ENCODE results near the gene GALNS. TPM values are rescaled to one million over a fixed set of nuclear protein-coding genes. Genes with fewer than 3 reads are reported as not detected.

GALNS gene
- total RNA-seq, 1 donor from 2014 or later = 62.2 TPM

- TF ChIP-seq, protein P1, sequence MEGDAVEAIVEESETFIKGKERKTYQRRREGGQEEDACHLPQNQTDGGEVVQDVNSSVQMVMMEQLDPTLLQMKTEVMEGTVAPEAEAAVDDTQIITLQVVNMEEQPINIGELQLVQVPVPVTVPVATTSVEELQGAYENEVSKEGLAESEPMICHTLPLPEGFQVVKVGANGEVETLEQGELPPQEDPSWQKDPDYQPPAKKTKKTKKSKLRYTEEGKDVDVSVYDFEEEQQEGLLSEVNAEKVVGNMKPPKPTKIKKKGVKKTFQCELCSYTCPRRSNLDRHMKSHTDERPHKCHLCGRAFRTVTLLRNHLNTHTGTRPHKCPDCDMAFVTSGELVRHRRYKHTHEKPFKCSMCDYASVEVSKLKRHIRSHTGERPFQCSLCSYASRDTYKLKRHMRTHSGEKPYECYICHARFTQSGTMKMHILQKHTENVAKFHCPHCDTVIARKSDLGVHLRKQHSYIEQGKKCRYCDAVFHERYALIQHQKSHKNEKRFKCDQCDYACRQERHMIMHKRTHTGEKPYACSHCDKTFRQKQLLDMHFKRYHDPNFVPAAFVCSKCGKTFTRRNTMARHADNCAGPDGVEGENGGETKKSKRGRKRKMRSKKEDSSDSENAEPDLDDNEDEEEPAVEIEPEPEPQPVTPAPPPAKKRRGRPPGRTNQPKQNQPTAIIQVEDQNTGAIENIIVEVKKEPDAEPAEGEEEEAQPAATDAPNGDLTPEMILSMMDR (IDR thresholded peaks at IDR 0.05) = no peak
- no peak for DNase-seq (ENCODE audit: low spot score in 2 of 2)
- H3K27ac ChIP-seq = peak overlapping the region; percentile 86 to 93
- peaks cover 8 to 21% of the 10 kb centered on the region in 2 donors for H3K4me1 ChIP-seq
- intact Hi-C loops (cut with DNase I) = loop anchor here (2.0 to 5.0 kb wide), 3 partner anchors 151 to 1159 kb away; partner anchors contain the start of genes MVD and ZNF778
- H3K27me3 ChIP-seq = no peaks in the 10 kb centered on the region
- H3K9me3 ChIP-seq = no peaks in the 10 kb centered on the region
- peaks cover 8 to 14% of the 10 kb centered on the region in 2 donors for H3K36me3 ChIP-seq
- H3K4me3 ChIP-seq = peak overlapping the region in 1 of 2 donors; percentile 83
Measured at GRCh38 chr16:88813269-88814143, 43.2 kb downstream of the GALNS start.

DNA sequence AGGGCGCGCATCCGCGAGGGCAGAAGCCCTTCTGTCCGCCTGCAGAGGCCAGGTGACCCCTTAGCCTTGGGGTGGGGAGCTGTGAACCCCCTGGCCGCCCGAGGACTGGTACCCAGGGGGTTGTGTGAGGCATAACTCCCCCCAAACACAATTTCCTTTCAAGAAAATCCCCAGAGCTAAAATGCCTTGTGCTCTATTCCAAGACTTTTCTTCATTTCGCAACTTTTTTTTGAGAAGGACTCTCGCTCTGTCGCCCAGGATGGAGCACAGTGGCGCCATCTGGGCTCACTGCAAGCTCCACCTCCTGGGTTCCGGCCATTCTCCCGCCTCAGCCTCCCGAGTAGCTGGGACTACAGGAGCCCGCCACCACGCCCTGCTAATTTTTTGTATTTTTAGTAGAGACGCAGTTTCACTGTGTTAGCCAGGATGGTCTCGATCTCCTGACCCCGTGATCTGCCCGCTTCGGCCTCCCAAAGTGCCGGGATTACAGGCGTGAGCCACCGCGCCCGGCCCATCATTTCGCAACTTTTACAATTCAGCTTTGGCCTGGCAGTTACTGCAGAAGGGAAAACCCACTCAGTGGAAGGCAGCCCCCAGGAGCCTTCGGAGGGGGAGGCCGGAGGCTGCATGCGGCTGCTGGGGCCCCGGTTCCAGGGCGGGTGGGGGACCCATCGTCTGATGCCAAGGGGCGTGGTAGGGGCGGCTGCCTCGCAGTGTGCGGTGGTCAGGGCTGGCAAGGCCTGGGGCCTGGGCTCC lies 44.1 kb downstream of the GALNS start:
- peaks cover 12 to 22% of the 10 kb centered on the region in 2 donors for H3K36me3 ChIP-seq
- no peaks in the 10 kb centered on the region for H3K27me3 ChIP-seq
- TF ChIP-seq, protein P1 (IDR thresholded peaks at IDR 0.05) = peak in 1 of 3 experiments; percentile 5
- H3K9me3 ChIP-seq = no peaks in the 10 kb centered on the region
- peak overlapping the region; percentile 80 to 83 for H3K4me3 ChIP-seq
- H3K4me1 ChIP-seq = peaks cover 8 to 21% of the 10 kb centered on the region in 2 donors
- intact Hi-C loops (cut with DNase I) = loop anchor here (1.0 to 5.0 kb wide), 4 partner anchors 27 to 1160 kb away; partner anchors contain the start of genes MVD, PIEZO1 and ZNF778
- DNase-seq (ENCODE audit: low spot score in 2 of 2) = peak in 1 of 2 donors; percentile 80
- peak overlapping the region; percentile 86 to 93 for H3K27ac ChIP-seq

DNA sequence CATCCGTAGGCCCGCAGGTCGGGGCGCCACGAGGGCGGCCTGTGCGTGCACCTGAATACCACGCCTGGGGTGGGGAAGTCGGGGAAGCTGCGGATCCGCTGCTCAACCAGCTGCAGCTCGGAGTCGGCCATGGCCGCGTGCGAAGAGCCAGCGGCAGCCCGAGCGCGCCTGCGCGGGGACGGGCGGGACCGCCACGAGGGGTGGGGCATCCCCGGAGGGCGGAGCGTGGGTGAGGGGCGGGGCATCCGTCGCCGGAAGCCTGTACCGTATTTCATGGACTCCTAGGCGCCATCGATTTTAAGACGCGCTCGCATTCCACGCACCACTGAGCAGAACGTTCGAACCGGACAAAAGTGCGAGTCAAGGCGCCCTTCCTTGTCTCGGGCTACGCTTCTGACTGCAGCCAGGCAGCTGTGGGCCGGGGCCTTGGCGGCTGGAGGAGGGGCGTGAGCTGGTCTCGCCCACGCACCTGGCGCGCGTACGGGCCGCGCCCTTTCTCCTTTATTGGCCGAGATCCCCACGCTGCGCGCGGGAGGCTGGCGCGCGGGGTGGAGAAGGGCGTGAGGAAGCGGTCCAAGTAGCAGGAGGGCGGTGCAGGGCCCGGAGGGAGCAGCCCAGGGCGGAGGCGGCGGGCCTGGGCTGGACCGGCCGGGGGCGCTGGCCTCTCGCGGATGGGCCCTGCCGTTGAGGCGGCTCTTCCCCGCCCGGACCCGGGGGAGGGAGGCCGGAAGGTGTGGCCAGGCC lies 44.8 kb downstream of the GALNS start, which contains the start of gene APRT:
Gene APRT, minus strand, starts transcription at position 160 of the 744 bp plus-strand sequence. Its CDS starts 29 bp downstream, at position 131.
- peak; percentile 65 to 96 for DNase-seq (ENCODE audit: low spot score in 2 of 2)
- Histone ChIP-seq H3K4me3 (peak within 1 kb of the TSS; percentile 80 to 83), H3K36me3 (peaks cover 12 to 22% of the 10 kb centered on the region in 2 donors), H3K27ac (peak within 1 kb of the TSS; percentile 86 to 93), H3K4me1 (peaks cover 8 to 21% of the 10 kb centered on the region in 2 donors), H3K9me3 (no peaks in the 10 kb centered on the region), H3K27me3 (no peaks in the 10 kb centered on the region)
- intact Hi-C loops (cut with DNase I) = loop anchor here (1.0 to 5.0 kb wide), 7 partner anchors 9 to 1160 kb away; partner anchors contain the start of genes CDT1, MVD, PIEZO1 and TRAPPC2L
- TF ChIP-seq, protein P1 (IDR thresholded peaks at IDR 0.05) = peak in 2 of 3 experiments; percentile 41 to 44

DNA sequence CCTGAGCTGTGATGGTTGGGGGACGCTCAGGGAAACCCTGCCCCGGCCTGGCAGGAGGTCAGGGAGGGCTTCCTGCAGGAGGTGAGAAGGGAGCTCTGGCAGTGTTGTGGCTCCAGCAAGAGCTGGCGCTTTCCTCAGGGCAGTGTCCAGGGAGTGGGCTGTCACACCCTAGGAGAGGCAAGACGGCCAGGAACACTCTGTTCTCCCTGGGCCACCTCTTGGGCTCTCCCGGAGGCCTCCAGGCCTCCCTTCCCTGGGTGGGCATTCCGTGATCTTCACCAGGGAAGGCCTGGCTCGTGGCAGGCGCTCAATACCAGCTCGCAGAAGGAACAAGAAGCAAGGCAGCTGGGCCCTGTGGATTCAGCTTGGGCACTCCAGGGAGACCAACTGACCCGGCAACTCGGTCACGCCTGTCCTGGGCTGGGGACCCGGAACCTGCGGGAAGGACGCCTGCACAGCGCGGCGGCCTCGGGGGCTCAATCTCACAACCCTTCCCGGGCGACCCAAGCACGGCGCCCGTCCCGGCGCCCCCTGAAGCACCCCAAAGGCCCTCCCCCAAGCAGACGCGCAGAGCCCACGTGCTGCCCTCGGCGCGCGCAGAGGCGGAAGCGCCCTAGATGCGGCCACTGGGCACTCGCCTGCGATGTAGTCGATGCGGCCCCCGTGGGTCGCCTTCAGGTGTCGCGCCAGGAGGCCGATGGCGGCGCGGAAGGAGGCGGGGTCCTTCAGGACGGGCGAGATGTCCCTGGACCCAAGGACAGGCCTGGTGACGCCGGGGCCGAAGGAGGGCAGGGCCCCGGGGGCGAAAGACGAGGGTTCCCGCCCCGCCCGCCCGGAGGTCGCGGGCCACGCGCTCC lies 45.6 kb downstream of the GALNS start:
- Histone ChIP-seq H3K9me3 (no peaks in the 10 kb centered on the region), H3K4me3 (peak overlapping the region; percentile 80 to 83), H3K27ac (peak overlapping the region; percentile 86 to 93), H3K27me3 (no peaks in the 10 kb centered on the region), H3K4me1 (peaks cover 8 to 21% of the 10 kb centered on the region in 2 donors), H3K36me3 (peaks cover 12 to 22% of the 10 kb centered on the region in 2 donors)
- intact Hi-C loops (cut with DNase I) = loop anchor here (1.0 to 5.0 kb wide), 5 partner anchors 8 to 1161 kb away; partner anchors contain the start of genes CDT1, MVD, TRAPPC2L and ZC3H18
- peak; percentile 26 to 86 for DNase-seq (ENCODE audit: low spot score in 2 of 2)
- TF ChIP-seq, protein P1 (IDR thresholded peaks at IDR 0.05) = no peak

Data from ascending aorta (tissue), 2 donors.